SU-DHL-6 (cell line): ENCODE results near the gene CABP4.

Experiments used
- EZH2phosphoT487 ChIP-seq: fragments of 200-600 bp; sonication (generic), shearing (Covaris generic); conservative IDR thresholded peaks from 2 replicates; pipeline ENCODE4 v1.6.1; 2018; ENCODE audit warnings: mild to moderate bottlenecking, antibody characterized with exemption, low read length, moderate library complexity, mixed read lengths
- TF ChIP-seq, protein P1 (sequence below): fragments of 200-600 bp; sonication (generic); IDR thresholded peaks from one replicate; pipeline ENCODE4 v1.5.1; 2017; ENCODE audit warnings: antibody characterized with exemption, mild to moderate bottlenecking, low read length, moderate library complexity; ENCODE audit not compliant: insufficient read depth, poor library complexity, severe bottlenecking

DNA sequence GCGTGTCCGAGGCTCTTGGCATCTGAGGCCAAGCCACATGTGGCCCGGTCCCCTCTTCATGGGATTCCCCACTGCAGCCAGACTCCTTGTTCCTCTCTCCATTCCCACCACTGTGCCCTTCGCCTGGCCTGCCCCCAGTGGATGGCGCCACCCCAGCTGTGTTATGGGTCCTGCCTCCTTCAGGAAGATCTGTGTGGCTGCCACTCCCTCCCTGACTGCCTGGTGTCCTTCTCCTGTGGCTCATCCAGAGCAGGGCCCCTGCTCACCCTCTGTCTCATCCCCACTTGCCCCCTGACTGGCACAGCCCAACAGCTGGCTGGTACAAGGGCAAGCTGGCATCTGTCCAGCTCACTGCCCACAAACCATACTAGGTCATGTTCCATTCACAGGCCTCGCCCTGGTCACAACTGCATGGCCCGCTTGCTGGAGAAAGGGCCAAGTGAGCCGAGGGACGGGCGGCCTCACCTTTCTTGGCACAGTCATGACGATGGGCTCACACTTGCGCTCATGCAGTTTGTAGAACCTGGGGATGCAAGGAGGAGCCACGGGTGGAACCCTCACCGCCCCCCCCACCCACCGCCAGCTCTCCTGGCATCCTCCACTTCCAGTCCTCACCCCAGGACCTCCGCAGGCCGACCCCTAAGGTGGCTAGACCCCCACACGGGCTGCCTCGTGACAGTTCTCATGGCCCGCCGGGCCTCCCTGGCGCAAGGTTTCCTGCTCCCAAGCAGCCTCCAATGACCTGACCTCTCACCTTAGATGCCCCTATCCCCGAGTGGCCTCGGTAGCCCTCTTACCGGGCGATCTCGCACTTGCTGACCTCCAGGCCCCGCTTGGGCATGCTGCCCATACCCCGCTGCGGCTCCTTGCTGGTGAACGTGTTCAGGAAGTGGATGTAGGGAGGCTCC, 15.6 kb upstream of the CABP4 start:
- TF ChIP-seq, protein P1, sequence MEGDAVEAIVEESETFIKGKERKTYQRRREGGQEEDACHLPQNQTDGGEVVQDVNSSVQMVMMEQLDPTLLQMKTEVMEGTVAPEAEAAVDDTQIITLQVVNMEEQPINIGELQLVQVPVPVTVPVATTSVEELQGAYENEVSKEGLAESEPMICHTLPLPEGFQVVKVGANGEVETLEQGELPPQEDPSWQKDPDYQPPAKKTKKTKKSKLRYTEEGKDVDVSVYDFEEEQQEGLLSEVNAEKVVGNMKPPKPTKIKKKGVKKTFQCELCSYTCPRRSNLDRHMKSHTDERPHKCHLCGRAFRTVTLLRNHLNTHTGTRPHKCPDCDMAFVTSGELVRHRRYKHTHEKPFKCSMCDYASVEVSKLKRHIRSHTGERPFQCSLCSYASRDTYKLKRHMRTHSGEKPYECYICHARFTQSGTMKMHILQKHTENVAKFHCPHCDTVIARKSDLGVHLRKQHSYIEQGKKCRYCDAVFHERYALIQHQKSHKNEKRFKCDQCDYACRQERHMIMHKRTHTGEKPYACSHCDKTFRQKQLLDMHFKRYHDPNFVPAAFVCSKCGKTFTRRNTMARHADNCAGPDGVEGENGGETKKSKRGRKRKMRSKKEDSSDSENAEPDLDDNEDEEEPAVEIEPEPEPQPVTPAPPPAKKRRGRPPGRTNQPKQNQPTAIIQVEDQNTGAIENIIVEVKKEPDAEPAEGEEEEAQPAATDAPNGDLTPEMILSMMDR: peak; percentile 22
- TF ChIP-seq EZH2phosphoT487: no peak
